AG04450 (cell line): ENCODE data around the gene PRKAG1. TPM values are rescaled to one million over a fixed set of nuclear protein-coding genes. Genes with fewer than 3 reads are reported as not detected.

ENCODE experiments used
- CTCF ChIA-PET: fragments of 300-600, 350-600 bp; formaldehyde crosslinking; extraction: SDS; loops from one replicate; lab custom pipeline; 2022; ENCODE audit warnings: antibody characterized with exemption, inconsistent platforms; lab: Charles Lee
- POLR2A ChIA-PET: fragments of 350-600 bp; formaldehyde crosslinking; extraction: SDS; loops from one replicate; lab custom pipeline; 2021; ENCODE audit warnings: antibody characterized with exemption, inconsistent platforms; lab: Yijun Ruan, JAX
- DNase-seq: peaks from one replicate; pipeline ENCODE4 v3.0.0-alpha.2; 2011; ENCODE audit warnings: low read depth, low spot score
- H3K27ac ChIP-seq: one replicate; pipeline ENCODE4 v1.5.1; 2012; ENCODE audit warnings: low read depth, low read length, control low read depth
- H3K27me3 ChIP-seq: one replicate; pipeline ENCODE4 v1.6.0; 2012; ENCODE audit warnings: low read length; ENCODE audit not compliant: control insufficient read depth, insufficient read depth
- H3K4me3 ChIP-seq: 2 replicates; pipeline ENCODE4 v1.5.1; 2011; ENCODE audit warnings: mild to moderate bottlenecking, low read depth, low read length, control low read depth
- H3K9me3 ChIP-seq: 2 replicates; pipeline ENCODE4 v1.5.1; 2012; ENCODE audit warnings: low read length; ENCODE audit not compliant: control insufficient read depth, insufficient read depth
- CTCF ChIP-seq: IDR thresholded peaks from 2 replicates; pipeline ENCODE4 v1.5.1; 2011; ENCODE audit warnings: low read depth, low read length, control low read depth, inconsistent platforms
- polyA plus RNA-seq: library from polyadenylated mRNA; depleted of rRNA; stranded (reverse); fragments of >200 nt; gene quantifications from 2 replicates; pipeline ENCODE4 v1.2.3, GENCODE V29; 2011

The PRKAG1 gene
- polyA plus RNA-seq, 1 experiment, result 130 TPM

DNA sequence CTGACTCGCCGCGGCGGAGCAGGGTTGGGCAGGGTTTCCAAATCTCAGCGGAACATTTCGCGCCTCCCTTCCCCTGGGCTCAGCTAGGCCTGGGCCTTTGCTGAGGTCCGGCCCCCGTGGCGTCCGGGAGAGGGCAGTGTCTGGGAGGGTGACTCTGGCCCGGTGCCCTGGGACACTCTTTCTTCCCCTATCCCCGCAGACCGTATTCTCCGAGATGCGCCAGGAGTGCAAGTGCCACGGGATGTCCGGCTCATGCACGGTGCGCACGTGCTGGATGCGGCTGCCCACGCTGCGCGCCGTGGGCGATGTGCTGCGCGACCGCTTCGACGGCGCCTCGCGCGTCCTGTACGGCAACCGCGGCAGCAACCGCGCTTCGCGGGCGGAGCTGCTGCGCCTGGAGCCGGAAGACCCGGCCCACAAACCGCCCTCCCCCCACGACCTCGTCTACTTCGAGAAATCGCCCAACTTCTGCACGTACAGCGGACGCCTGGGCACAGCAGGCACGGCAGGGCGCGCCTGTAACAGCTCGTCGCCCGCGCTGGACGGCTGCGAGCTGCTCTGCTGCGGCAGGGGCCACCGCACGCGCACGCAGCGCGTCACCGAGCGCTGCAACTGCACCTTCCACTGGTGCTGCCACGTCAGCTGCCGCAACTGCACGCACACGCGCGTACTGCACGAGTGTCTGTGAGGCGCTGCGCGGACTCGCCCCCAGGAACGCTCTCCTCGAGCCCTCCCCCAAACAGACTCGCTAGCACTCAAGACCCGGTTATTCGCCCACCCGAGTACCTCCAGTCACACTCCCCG is 37.4 kb downstream of the PRKAG1 start:
- Histone ChIP-seq H3K27ac (no peak overlapping the region), H3K4me3 (peak overlapping the region; percentile 36), H3K27me3 (peaks cover 84% of the 10 kb centered on the region), H3K9me3 (peaks cover 5% of the 10 kb centered on the region; the same call in 1 of the 2 replicates)
- DNase-seq, result no peak
- ChIA-PET CTCF (interaction anchor here (1.0 to 11.8 kb wide), 4 partner anchors 13 to 128 kb away, joined by 3 to 95 read pairs (median 6); no protein-coding TSS in a partner anchor), POLR2A (interaction anchor here (0.5 kb wide), 1 partner anchor 47 kb away, joined by 6 read pairs; no protein-coding TSS in a partner anchor)
- TF ChIP-seq CTCF, result no peak

DNA sequence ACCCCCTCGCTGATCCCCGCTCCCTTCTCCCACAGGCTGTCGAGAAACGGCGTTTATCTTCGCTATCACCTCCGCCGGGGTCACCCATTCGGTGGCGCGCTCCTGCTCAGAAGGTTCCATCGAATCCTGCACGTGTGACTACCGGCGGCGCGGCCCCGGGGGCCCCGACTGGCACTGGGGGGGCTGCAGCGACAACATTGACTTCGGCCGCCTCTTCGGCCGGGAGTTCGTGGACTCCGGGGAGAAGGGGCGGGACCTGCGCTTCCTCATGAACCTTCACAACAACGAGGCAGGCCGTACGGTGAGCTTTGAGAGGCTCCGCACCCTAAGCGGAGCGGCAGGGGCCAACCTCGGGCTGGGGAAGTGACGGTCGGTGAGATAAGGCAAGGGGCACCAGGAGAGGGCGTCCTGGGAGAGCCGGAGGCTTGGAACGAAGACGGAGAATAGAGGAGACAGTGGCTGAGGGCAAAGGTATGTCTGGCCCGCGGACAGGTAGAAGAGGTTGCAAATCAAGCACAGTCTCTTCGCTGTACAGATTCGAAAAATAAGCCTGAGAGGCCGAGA is 38.1 kb downstream of the PRKAG1 start:
- ChIA-PET CTCF (interaction anchor here (3.3 to 11.8 kb wide), 3 partner anchors 7 to 13 kb away, joined by 37 to 95 read pairs (median 46); no protein-coding TSS in a partner anchor), POLR2A (no interaction called here)
- no peak for TF ChIP-seq CTCF
- H3K9me3 ChIP-seq, result peaks cover 5% of the 10 kb centered on the region; the same call in 1 of the 2 replicates
- H3K27me3 ChIP-seq, result peaks cover 81% of the 10 kb centered on the region
- no peak for DNase-seq
- H3K27ac ChIP-seq, result no peak overlapping the region
- no peak overlapping the region for H3K4me3 ChIP-seq

DNA sequence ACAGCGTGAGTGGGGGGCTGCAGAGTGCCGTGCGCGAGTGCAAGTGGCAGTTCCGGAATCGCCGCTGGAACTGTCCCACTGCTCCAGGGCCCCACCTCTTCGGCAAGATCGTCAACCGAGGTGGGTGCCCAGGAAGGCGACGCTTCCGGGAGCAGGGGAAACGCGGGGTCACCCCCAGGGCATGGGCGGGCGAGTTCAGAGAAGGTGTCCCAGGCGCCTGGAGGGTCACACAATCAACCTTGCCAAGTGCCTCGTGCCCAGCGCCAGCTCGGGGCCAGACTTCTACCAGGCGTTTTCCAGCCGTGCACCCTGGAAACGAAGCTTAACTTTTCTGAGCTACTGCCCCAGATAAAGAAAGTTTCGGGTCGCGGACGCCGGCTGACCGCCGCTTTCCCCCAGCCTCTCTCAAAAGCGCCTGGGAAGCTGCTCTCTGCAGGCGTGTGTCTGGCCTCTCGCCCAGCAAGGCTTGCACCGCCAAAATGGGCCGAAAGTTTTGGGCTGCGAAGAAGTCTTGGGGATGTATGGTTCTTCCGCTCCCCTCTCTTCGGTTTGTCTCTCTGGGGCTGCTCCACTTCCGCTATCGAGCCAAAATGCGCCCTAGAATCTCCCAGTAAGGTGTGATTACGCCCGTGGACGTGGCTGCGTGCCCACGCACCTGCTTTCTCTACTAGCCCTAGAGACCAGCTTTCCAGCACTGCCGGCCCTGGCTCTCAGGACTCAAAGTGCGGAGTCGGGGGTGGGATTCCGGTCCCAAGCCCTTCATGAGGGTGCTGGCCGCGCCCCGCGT is 38.8 kb downstream of the PRKAG1 start:
- no peak for TF ChIP-seq CTCF
- 0 out of 2 replicates have a peak overlapping the region, but pooled peaks have one; percentile 2 for H3K4me3 ChIP-seq
- DNase-seq, result no peak
- ChIA-PET POLR2A (interaction anchor here (0.5 kb wide), 1 partner anchor 98 kb away, joined by 6 read pairs; no protein-coding TSS in a partner anchor), CTCF (interaction anchor here (0.9 to 11.8 kb wide), 5 partner anchors 7 to 22 kb away, joined by 3 to 95 read pairs (median 37); no protein-coding TSS in a partner anchor)
- peaks cover 5% of the 10 kb centered on the region; the same call in 1 of the 2 replicates for H3K9me3 ChIP-seq
- H3K27me3 ChIP-seq, result peaks cover 74% of the 10 kb centered on the region
- no peak overlapping the region for H3K27ac ChIP-seq

DNA sequence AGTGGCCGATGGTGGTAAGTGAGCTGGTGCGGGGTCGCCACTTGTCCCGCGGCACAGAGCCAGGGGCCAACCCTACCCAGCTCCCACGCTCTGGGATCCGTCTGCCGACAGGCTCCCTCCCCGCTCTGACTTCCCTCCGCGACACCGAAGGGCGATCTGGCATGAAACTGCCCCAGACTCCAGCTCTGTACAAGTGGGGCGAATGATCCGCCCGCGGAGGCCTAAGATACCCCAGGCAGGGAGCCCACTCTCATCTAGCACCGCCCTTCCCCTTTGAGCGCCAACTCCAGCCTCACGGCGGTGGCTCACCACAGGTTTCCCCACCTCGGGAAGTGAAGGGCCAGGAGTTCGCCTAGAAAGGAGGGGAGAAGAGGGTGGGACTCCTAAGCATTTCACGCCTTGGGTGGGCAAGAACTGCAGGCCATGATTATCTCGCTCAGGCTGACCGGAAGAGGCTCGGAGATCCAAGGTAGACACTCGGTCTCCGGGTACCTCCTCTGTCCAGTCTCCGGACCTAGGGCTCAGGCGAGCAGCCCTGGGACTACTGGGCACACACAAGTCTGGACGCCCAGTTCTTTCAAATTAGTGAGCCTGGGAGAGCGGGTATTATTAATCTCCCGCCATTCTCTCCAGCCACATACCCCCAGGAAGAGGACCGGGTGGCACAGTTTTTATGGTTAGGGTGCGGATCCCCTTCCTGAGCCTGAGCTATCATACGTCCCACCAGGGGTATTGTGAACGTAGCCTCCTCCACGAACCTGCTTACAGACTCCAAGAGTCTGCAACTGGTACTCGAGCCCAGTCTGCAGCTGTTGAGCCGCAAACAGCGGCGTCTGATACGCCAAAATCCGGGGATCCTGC is 39.6 kb downstream of the PRKAG1 start:
- Histone ChIP-seq H3K4me3 (no peak overlapping the region), H3K27ac (no peak overlapping the region), H3K9me3 (peaks cover 5% of the 10 kb centered on the region; the same call in 1 of the 2 replicates), H3K27me3 (peaks cover 70% of the 10 kb centered on the region)
- ChIA-PET CTCF (interaction anchor here (0.6 to 11.8 kb wide), 10 partner anchors 8 to 160 kb away, joined by 3 to 95 read pairs (median 4); partner anchors contain the start of genes DDX23 and FKBP11), POLR2A (interaction anchor here (0.5 kb wide), 1 partner anchor 99 kb away, joined by 6 read pairs; no protein-coding TSS in a partner anchor)
- DNase-seq, result no peak
- TF ChIP-seq CTCF, result no peak
